Neural cell (in vitro differentiated cells): ENCODE measurements around the gene ANGPTL2. TPM values are rescaled to one million over a fixed set of nuclear protein-coding genes. Genes with fewer than 3 reads are reported as not detected.

Experiments
- H2AFZ ChIP-seq: fragments of 200-600, 300-800 bp; sonication (generic), shearing (Covaris generic); 2 replicates; pipeline ENCODE4 v1.6.0; 2014; ENCODE audit warnings: low read depth, mild to moderate bottlenecking, antibody characterized with exemption, low read length, moderate library complexity
- H3F3A ChIP-seq: fragments of 200-600 bp; shearing (Covaris generic); 2 replicates; pipeline ENCODE4 v1.6.1; 2016; ENCODE audit warnings: mild to moderate bottlenecking, moderate library complexity, mixed read lengths, antibody characterized with exemption, low read length; ENCODE audit not compliant: insufficient read depth, poor library complexity, severe bottlenecking
- H3K27ac ChIP-seq: fragments of 200-600, 300-800 bp; sonication (generic), shearing (Covaris generic); 2 replicates; pipeline ENCODE4 v1.5.1; 2014; ENCODE audit warnings: mild to moderate bottlenecking, low read length, moderate library complexity
- H3K27me3 ChIP-seq: fragments of 300-800, 200-600 bp; sonication (generic), shearing (Covaris generic); 2 replicates; pipeline ENCODE4 v1.6.0; 2014; ENCODE audit warnings: mild to moderate bottlenecking, low read depth, low read length, moderate library complexity; ENCODE audit not compliant: insufficient read depth
- H3K36me3 ChIP-seq: fragments of 300-800, 200-600 bp; sonication (generic), shearing (Covaris generic); 2 replicates; pipeline ENCODE4 v1.5.1; 2014; ENCODE audit warnings: mild to moderate bottlenecking, antibody characterized with exemption, low read length, moderate library complexity; ENCODE audit not compliant: insufficient read depth
- H3K4me2 ChIP-seq: fragments of 300-800, 200-600 bp; sonication (generic), shearing (Covaris generic); 2 replicates; pipeline ENCODE4 v1.6.0; 2014; ENCODE audit warnings: mild to moderate bottlenecking, low read length
- H3K4me3 ChIP-seq: fragments of 300-800, 200-600 bp; sonication (generic), shearing (Covaris generic); 2 replicates; pipeline ENCODE4 v1.5.1; 2014; ENCODE audit warnings: mild to moderate bottlenecking, low read length, moderate library complexity
- H3K79me2 ChIP-seq: fragments of 200-600 bp; shearing (Covaris generic); replicated peaks from 2 replicates; pipeline ENCODE4 v1.6.0; 2014; ENCODE audit warnings: mild to moderate bottlenecking, low read length, moderate library complexity; ENCODE audit not compliant: insufficient read depth
- H3K9ac ChIP-seq: fragments of 300-800, 200-600 bp; sonication (generic), shearing (Covaris generic); 2 replicates; pipeline ENCODE4 v1.6.1; 2016; ENCODE audit warnings: mild to moderate bottlenecking, low read length, mixed read lengths
- H3K9me2 ChIP-seq: fragments of 200-600 bp; shearing (Covaris generic); 2 replicates; pipeline ENCODE4 v1.6.1; 2016; ENCODE audit warnings: mild to moderate bottlenecking, low read length, mixed read lengths; ENCODE audit not compliant: insufficient read depth
- H3K9me3 ChIP-seq: fragments of 200-600, 300-800 bp; sonication (generic), shearing (Covaris generic); 2 replicates; pipeline ENCODE4 v1.6.1; 2016; ENCODE audit warnings: mild to moderate bottlenecking, mixed run types, low read length, moderate library complexity, mixed read lengths
- H4K20me1 ChIP-seq: fragments of 200-600 bp; shearing (Covaris generic); 2 replicates; pipeline ENCODE4 v1.6.1; 2016; ENCODE audit warnings: mild to moderate bottlenecking, mixed run types; ENCODE audit not compliant: insufficient read depth
- CTCF ChIP-seq: fragments of 450-650 bp; IDR thresholded peaks from 2 replicates; pipeline ENCODE4 v1.5.1; 2014; ENCODE audit warnings: antibody characterized with exemption, mild to moderate bottlenecking, moderate library complexity; ENCODE audit not compliant: poor library complexity, severe bottlenecking
- EP300 ChIP-seq: fragments of 450-650 bp; conservative IDR thresholded peaks from 2 replicates; pipeline ENCODE4 v1.6.1; 2014; ENCODE audit warnings: antibody characterized with exemption, mild to moderate bottlenecking, moderate library complexity; ENCODE audit not compliant: poor library complexity, severe bottlenecking
- EZH2 ChIP-seq: fragments of 200-600, 300-800 bp; shearing (Covaris generic), sonication (generic); IDR thresholded peaks from 2 replicates; pipeline ENCODE4 v1.6.1; 2014; ENCODE audit warnings: antibody characterized with exemption, low read length, borderline replicate concordance, mild to moderate bottlenecking; ENCODE audit not compliant: insufficient read depth, poor library complexity, severe bottlenecking
- MXI1 ChIP-seq: fragments of 450-650 bp; conservative IDR thresholded peaks from 2 replicates; pipeline ENCODE4 v1.6.1; 2014; ENCODE audit warnings: antibody characterized with exemption, mild to moderate bottlenecking; ENCODE audit not compliant: poor library complexity, severe bottlenecking
- POLR2AphosphoS5 ChIP-seq: IDR thresholded peaks from 2 replicates; pipeline ENCODE4 v1.6.1; 2012
- RAD21 ChIP-seq: fragments of 450-650 bp; conservative IDR thresholded peaks from 2 replicates; pipeline ENCODE4 v1.6.1; 2014; ENCODE audit warnings: antibody characterized with exemption, mild to moderate bottlenecking, moderate library complexity
- REST ChIP-seq: IDR thresholded peaks from 2 replicates; pipeline ENCODE4 v1.6.1; 2012; ENCODE audit warnings: borderline replicate concordance
- SMC3 ChIP-seq: fragments of 450-650 bp; conservative IDR thresholded peaks from 2 replicates; pipeline ENCODE4 v1.6.1; 2014; ENCODE audit warnings: antibody characterized with exemption, mild to moderate bottlenecking, moderate library complexity; ENCODE audit not compliant: poor library complexity
- TAF1 ChIP-seq: IDR thresholded peaks from 2 replicates; pipeline ENCODE4 v1.6.1; 2012; ENCODE audit warnings: low read depth
- polyA plus RNA-seq: library from polyadenylated mRNA; depleted of rRNA; stranded (reverse); fragments of >200 nt; gene quantifications from 2 replicates; pipeline ENCODE4 v1.2.3, GENCODE V29; 2014

The ANGPTL2 gene
- polyA plus RNA-seq, 1 donor from 2014 or later: not detected

- Histone ChIP-seq H3K9ac (no peak overlapping the region), H3K36me3 (no peaks in the 10 kb centered on the region), H3K27ac (no peak overlapping the region)
These were observed 20.3 kb downstream of the ANGPTL2 start for GRCh38 chr9:127102176-127102575.

GRCh38 chr9:127099664-127100063, 22.8 kb downstream of the ANGPTL2 start:
- no peaks in the 10 kb centered on the region for H3K9me2 ChIP-seq
- H3K9me3 ChIP-seq: no peaks in the 10 kb centered on the region
- no peak overlapping the region for H3K4me3 ChIP-seq
- H3K79me2 ChIP-seq: no peaks in the 10 kb centered on the region
- H2AFZ ChIP-seq: no peak overlapping the region
- no peaks in the 10 kb centered on the region for H3K27me3 ChIP-seq
- H3K27ac ChIP-seq: no peak overlapping the region
- no peaks in the 10 kb centered on the region for H3F3A ChIP-seq
- no peak overlapping the region for H3K4me2 ChIP-seq
- no peak overlapping the region for H3K9ac ChIP-seq
- no peaks in the 10 kb centered on the region for H3K36me3 ChIP-seq
- H4K20me1 ChIP-seq: no peaks in the 10 kb centered on the region
- TF ChIP-seq REST (no peak), RAD21 (no peak), POLR2AphosphoS5 (no peak), CTCF (no peak), TAF1 (no peak), SMC3 (no peak), MXI1 (no peak)

More at GRCh38 chr9:127102176-127102575, 20.3 kb downstream of the ANGPTL2 start:
- no peaks in the 10 kb centered on the region for H3K27me3 ChIP-seq
- H3K4me3 ChIP-seq: no peak overlapping the region
- H3K79me2 ChIP-seq: no peaks in the 10 kb centered on the region
- H3K4me2 ChIP-seq: no peak overlapping the region
- H3K9me3 ChIP-seq: no peaks in the 10 kb centered on the region
- no peak overlapping the region for H2AFZ ChIP-seq
- no peak for TF ChIP-seq TAF1
- TF ChIP-seq SMC3: no peak
- no peak for TF ChIP-seq EZH2
- no peak for TF ChIP-seq REST
- TF ChIP-seq POLR2AphosphoS5: no peak
- TF ChIP-seq MXI1: no peak
- no peak for TF ChIP-seq CTCF
- no peak for TF ChIP-seq EP300
- TF ChIP-seq RAD21: no peak
- no peaks in the 10 kb centered on the region for H3F3A ChIP-seq
- H3K9me2 ChIP-seq: no peaks in the 10 kb centered on the region
- no peaks in the 10 kb centered on the region for H4K20me1 ChIP-seq
